Loucy (cell line): Measurements from ENCODE around the gene ITGAL.

ENCODE experiments used
- H2AFZ ChIP-seq: fragments of 200-600 bp; sonication (generic); 2 replicates; pipeline ENCODE4 v1.6.0; 2016; ENCODE audit warnings: antibody characterized with exemption, mild to moderate bottlenecking, low read length, moderate library complexity
- H3F3A ChIP-seq: fragments of 200-600 bp; 2 replicates; pipeline ENCODE4 v1.6.0; 2016; ENCODE audit warnings: antibody characterized with exemption, low read depth, mild to moderate bottlenecking
- H3K27me3 ChIP-seq: fragments of 200-600 bp; sonication (generic); 2 replicates; pipeline ENCODE4 v1.6.1; 2014; ENCODE audit warnings: low read length, mild to moderate bottlenecking; ENCODE audit not compliant: insufficient read depth, poor library complexity, severe bottlenecking
- H3K36me3 ChIP-seq: fragments of 200-600 bp; sonication (generic); 2 replicates; pipeline ENCODE4 v1.6.1; 2016; ENCODE audit warnings: low read length; ENCODE audit not compliant: insufficient read depth
- H3K4me1 ChIP-seq: fragments of 200-600 bp; sonication (generic); 2 replicates; pipeline ENCODE4 v1.5.1; 2014; ENCODE audit warnings: low read length, mild to moderate bottlenecking; ENCODE audit not compliant: insufficient read depth, poor library complexity, severe bottlenecking
- H3K4me2 ChIP-seq: fragments of 200-600 bp; sonication (generic); 2 replicates; pipeline ENCODE4 v1.6.0; 2014; ENCODE audit warnings: antibody characterized with exemption, low read length, low read depth, mild to moderate bottlenecking; ENCODE audit not compliant: poor library complexity, severe bottlenecking
- H3K4me3 ChIP-seq: fragments of 200-600 bp; sonication (generic); 2 replicates; pipeline ENCODE4 v1.5.1; 2014; ENCODE audit warnings: low read length, mild to moderate bottlenecking, mixed read lengths; ENCODE audit not compliant: poor library complexity, severe bottlenecking
- H3K79me2 ChIP-seq: fragments of 200-600 bp; sonication (generic); 2 replicates; pipeline ENCODE4 v1.6.1; 2014; ENCODE audit warnings: low read length; ENCODE audit not compliant: insufficient read depth
- H3K9ac ChIP-seq: fragments of 200-600 bp; sonication (generic); 2 replicates; pipeline ENCODE4 v1.6.0; 2014; ENCODE audit warnings: mild to moderate bottlenecking, low read depth, low read length, moderate library complexity; ENCODE audit not compliant: poor library complexity, severe bottlenecking
- H3K9me2 ChIP-seq: fragments of 200-600 bp; sonication (generic); replicated peaks from 2 replicates; pipeline ENCODE4 v1.6.1; 2016; ENCODE audit warnings: low read depth, low read length, mixed read lengths
- H3K9me3 ChIP-seq: fragments of 200-600 bp; sonication (generic); 2 replicates; pipeline ENCODE4 v1.6.1; 2014; ENCODE audit warnings: mild to moderate bottlenecking, antibody characterized with exemption, low read length, low read depth; ENCODE audit not compliant: insufficient read depth
- H4K20me1 ChIP-seq: fragments of 200-600 bp; sonication (generic); 2 replicates; pipeline ENCODE4 v1.6.0; 2014; ENCODE audit warnings: antibody characterized with exemption, low read length, mild to moderate bottlenecking; ENCODE audit not compliant: insufficient read depth, poor library complexity, severe bottlenecking
- CTCF ChIP-seq: fragments of 200-600 bp; sonication (generic); conservative IDR thresholded peaks from 2 replicates; pipeline ENCODE4 v1.5.1; 2014; ENCODE audit warnings: mild to moderate bottlenecking, antibody characterized with exemption, low read length
- EZH2phosphoT487 ChIP-seq: fragments of 200-600 bp; IDR thresholded peaks from 2 replicates; pipeline ENCODE4 v1.6.1; 2018; ENCODE audit warnings: antibody characterized with exemption, mild to moderate bottlenecking, moderate library complexity, borderline replicate concordance

Gene ITGAL

GRCh38 chr16:30553393-30553899 is 80.9 kb downstream of the ITGAL start:
- Histone ChIP-seq H3K4me2 (no peak overlapping the region), H2AFZ (no peak overlapping the region), H3K9me2 (no peaks in the 10 kb centered on the region), H3K27me3 (no peaks in the 10 kb centered on the region), H4K20me1 (no peaks in the 10 kb centered on the region), H3K4me3 (no peak overlapping the region), H3K79me2 (peaks cover 56% of the 10 kb centered on the region), H3F3A (no peaks in the 10 kb centered on the region), H3K9me3 (no peaks in the 10 kb centered on the region), H3K36me3 (no peaks in the 10 kb centered on the region), H3K4me1 (peaks cover 26% of the 10 kb centered on the region), H3K9ac (peak overlapping the region; percentile 9)
- TF ChIP-seq EZH2phosphoT487, result no peak
- TF ChIP-seq CTCF, result no peak

GRCh38 chr16:30554557-30555314 is 82.2 kb downstream of the ITGAL start:
- H3K9ac ChIP-seq, result no peak overlapping the region
- H2AFZ ChIP-seq, result no peak overlapping the region
- no peak overlapping the region for H3K4me2 ChIP-seq
- no peaks in the 10 kb centered on the region for H3F3A ChIP-seq
- H3K36me3 ChIP-seq, result no peaks in the 10 kb centered on the region
- no peaks in the 10 kb centered on the region for H3K9me3 ChIP-seq
- no peak for TF ChIP-seq EZH2phosphoT487
- no peak for TF ChIP-seq CTCF
- H3K27me3 ChIP-seq, result no peaks in the 10 kb centered on the region
- H3K9me2 ChIP-seq, result no peaks in the 10 kb centered on the region
- peaks cover 56% of the 10 kb centered on the region for H3K79me2 ChIP-seq
- H4K20me1 ChIP-seq, result no peaks in the 10 kb centered on the region
- peaks cover 31% of the 10 kb centered on the region for H3K4me1 ChIP-seq
- no peak overlapping the region for H3K4me3 ChIP-seq

- no peaks in the 10 kb centered on the region for H3K9me2 ChIP-seq
- H3K79me2 ChIP-seq, result peaks cover 56% of the 10 kb centered on the region
- H3K9me3 ChIP-seq, result no peaks in the 10 kb centered on the region
- H3K4me1 ChIP-seq, result peaks cover 31% of the 10 kb centered on the region
- no peaks in the 10 kb centered on the region for H3K36me3 ChIP-seq
- no peak overlapping the region for H3K4me2 ChIP-seq
- H2AFZ ChIP-seq, result no peak overlapping the region
- no peaks in the 10 kb centered on the region for H3F3A ChIP-seq
- no peak overlapping the region for H3K9ac ChIP-seq
- no peak overlapping the region for H3K4me3 ChIP-seq
- no peak for TF ChIP-seq EZH2phosphoT487
- TF ChIP-seq CTCF, result no peak
- no peaks in the 10 kb centered on the region for H3K27me3 ChIP-seq
- no peaks in the 10 kb centered on the region for H4K20me1 ChIP-seq
These were observed 83.0 kb downstream of the ITGAL start for GRCh38 chr16:30555315-30556124.
